GM13976 (cell line): ENCODE data around the gene RPL15.

Experiments used
- DNase-seq: peaks from one replicate; pipeline ENCODE4 v3.0.0; 2012; ENCODE audit warnings: low spot score
- in situ Hi-C: fragments of 300-500 bp; cut with MboI; formaldehyde crosslinking; loops from one replicate; pipeline ENCODE4 v1.12.0; 2022; ENCODE audit warnings: low sequenced_read_pairs, mixed read lengths, inconsistent platforms; ENCODE audit not compliant: unreplicated experiment
- TF ChIP-seq, protein P1 (sequence below): IDR thresholded peaks from 2 replicates; pipeline ENCODE4 v1.5.1; 2012; ENCODE audit warnings: borderline replicate concordance, mild to moderate bottlenecking; ENCODE audit not compliant: insufficient read depth; ENCODE audit errors: extremely low read depth, missing control alignments, control extremely low read depth

Gene RPL15

DNA sequence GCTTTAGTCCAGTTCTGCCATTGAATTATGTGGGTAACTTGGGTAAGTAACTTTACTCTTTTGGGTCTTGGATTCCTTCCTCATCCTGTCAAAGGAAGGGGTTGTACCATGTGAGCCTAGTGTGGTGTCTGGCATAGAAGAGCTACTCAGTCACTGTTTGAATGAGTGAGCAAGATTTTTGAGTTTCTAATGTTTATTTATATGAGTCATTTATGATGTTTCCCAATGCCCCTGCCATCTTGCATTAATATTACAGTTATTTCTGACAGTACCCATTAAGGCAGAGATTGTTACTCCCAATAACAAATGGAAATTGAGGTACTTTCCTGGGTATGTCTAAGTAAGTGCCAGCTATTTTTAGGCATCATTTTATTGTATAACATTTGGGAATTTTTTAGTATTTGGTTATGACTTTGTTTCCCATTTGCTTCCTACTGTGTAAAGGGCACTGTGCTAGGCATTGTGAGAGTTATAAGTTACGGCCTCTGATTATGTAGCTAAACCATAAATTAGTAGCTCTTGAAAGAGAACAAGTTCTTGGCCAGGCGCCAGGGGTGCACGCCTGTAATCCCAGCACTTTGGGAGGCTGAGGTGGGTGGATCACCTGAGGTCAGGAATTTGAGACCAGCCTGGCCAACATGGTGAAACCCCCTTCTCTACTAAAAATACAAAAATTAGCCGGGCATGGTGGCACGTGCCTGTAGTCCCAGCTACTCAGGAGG, 51.7 kb downstream of the RPL15 start:
- TF ChIP-seq, protein P1, sequence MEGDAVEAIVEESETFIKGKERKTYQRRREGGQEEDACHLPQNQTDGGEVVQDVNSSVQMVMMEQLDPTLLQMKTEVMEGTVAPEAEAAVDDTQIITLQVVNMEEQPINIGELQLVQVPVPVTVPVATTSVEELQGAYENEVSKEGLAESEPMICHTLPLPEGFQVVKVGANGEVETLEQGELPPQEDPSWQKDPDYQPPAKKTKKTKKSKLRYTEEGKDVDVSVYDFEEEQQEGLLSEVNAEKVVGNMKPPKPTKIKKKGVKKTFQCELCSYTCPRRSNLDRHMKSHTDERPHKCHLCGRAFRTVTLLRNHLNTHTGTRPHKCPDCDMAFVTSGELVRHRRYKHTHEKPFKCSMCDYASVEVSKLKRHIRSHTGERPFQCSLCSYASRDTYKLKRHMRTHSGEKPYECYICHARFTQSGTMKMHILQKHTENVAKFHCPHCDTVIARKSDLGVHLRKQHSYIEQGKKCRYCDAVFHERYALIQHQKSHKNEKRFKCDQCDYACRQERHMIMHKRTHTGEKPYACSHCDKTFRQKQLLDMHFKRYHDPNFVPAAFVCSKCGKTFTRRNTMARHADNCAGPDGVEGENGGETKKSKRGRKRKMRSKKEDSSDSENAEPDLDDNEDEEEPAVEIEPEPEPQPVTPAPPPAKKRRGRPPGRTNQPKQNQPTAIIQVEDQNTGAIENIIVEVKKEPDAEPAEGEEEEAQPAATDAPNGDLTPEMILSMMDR, result no peak
- no peak for DNase-seq
- in situ Hi-C loops, result no loop called here

DNA sequence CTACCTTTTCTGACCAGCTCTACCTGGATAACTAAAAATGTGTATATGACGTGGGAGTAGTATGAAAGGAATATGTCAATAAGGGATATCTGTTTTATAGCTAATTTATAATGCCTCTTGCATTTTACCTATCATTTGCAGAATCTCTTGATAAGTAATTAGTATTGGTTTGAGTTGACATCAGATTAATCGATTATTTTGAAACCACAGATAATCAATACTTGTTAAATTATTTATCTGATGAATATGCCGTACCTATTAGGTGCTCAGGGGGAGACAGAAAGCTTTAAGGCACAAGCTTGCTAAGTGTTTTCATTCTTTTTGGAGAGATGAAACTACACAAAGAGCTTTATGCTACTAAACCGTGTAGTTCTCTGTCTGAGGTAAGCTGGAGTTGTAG, 52.5 kb downstream of the RPL15 start:
- TF ChIP-seq, protein P1, result no peak
- DNase-seq, result no peak
- in situ Hi-C loops, result no loop called here
